Neural progenitor cell (in vitro differentiated cells): ENCODE data around the gene ODAD2.

Experiments
- CTCF ChIP-seq: fragments of 200-600 bp; sonication (generic); IDR thresholded peaks from 2 replicates; pipeline ENCODE4 v1.5.1; 2017; ENCODE audit warnings: antibody characterized with exemption, mild to moderate bottlenecking
- EZH2 ChIP-seq: fragments of 200-600 bp; sonication (generic); IDR thresholded peaks from 2 replicates; pipeline ENCODE4 v1.6.1; 2017; ENCODE audit warnings: antibody characterized with exemption, mild to moderate bottlenecking, moderate library complexity
- EZH2phosphoT487 ChIP-seq: fragments of 200-600 bp; sonication (generic); IDR thresholded peaks from 2 replicates; pipeline ENCODE4 v1.6.1; 2017; ENCODE audit warnings: antibody characterized with exemption

GRCh38 chr10:27986821-27987220, 12.1 kb downstream of the ODAD2 start:
- TF ChIP-seq CTCF (no peak), EZH2 (no peak), EZH2phosphoT487 (no peak)
